GM12872 (cell line): Measurements from ENCODE around the gene MAP3K13.

Experiments used
- TF ChIP-seq, protein P1 (sequence below): IDR thresholded peaks from 3 replicates; pipeline ENCODE4 v1.5.1; 2011; ENCODE audit warnings: low read depth, mild to moderate bottlenecking, low read length, moderate library complexity; ENCODE audit not compliant: insufficient read depth

Gene MAP3K13

DNA sequence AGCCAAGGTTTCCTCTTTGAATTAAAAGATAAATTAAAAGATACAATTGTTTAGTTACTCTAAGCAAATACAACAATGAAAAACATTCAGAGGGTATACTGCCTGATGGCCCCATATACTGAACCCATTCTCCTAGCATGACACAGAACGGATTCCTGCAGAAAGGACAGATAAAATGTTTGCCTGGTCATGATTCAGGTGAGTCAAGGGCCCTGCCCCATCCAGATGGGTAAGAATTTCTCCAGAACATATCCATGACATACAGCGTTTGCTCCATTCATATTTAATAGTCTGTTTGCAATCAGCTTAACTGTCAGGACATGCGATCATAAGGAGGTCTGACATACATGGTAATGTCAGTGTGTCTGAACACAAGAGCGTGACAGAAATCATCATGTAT lies 127.3 kb downstream of the MAP3K13 start:
- TF ChIP-seq, protein P1, sequence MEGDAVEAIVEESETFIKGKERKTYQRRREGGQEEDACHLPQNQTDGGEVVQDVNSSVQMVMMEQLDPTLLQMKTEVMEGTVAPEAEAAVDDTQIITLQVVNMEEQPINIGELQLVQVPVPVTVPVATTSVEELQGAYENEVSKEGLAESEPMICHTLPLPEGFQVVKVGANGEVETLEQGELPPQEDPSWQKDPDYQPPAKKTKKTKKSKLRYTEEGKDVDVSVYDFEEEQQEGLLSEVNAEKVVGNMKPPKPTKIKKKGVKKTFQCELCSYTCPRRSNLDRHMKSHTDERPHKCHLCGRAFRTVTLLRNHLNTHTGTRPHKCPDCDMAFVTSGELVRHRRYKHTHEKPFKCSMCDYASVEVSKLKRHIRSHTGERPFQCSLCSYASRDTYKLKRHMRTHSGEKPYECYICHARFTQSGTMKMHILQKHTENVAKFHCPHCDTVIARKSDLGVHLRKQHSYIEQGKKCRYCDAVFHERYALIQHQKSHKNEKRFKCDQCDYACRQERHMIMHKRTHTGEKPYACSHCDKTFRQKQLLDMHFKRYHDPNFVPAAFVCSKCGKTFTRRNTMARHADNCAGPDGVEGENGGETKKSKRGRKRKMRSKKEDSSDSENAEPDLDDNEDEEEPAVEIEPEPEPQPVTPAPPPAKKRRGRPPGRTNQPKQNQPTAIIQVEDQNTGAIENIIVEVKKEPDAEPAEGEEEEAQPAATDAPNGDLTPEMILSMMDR: no peak

- TF ChIP-seq, protein P1: 0 out of 3 replicates have a peak, but pooled peaks have one; percentile 8
Measured at GRCh38 chr3:185498503-185499396, 135.8 kb downstream of the MAP3K13 start, which contains the start of gene TMEM41A. TMEM41A (minus strand) TSS chr3:185499035; CDS start chr3:185498961, 74 bp downstream.

DNA sequence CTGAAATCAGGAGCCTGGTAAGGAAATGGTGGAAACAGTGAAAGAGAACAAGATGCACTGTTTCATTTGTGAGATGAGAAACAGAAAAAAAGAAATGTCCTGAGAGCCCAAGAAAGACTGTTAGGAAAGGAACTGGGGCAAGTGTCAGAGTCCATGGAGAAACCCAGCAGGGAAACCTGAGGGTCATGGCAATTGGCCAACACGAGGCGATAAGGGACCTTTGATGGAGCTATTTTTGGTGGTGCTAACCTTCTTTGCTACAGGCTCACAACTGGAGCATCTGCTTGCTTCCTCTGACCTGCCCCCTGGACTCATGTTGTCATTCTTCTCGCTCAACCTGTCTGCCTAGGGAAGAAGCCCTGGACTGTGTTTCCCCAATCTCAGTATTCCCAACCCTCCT lies 140.1 kb downstream of the MAP3K13 start:
- TF ChIP-seq, protein P1: no peak

GRCh38 chr3:185503521-185503920 lies 140.6 kb downstream of the MAP3K13 start:
- TF ChIP-seq, protein P1: no peak

DNA sequence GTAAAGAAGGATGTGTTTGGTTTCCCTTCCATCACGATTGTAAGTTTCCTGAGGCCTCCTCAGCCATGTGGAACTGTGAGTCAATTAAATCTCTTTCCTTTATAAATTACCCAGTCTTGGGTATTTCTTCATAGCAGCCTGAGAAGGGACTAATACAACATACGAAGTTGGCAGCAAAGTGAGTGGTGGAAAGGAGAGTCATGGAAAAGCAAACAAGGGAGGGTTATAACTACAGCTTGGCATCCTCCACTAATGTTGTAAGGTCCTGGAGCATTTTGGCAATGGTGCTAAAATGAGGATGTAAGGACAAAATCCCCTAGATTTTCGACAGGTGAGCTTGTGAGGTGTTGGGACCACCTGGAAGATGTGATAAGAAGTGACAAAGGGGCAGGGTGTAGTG lies 141.7 kb downstream of the MAP3K13 start:
- TF ChIP-seq, protein P1: no peak

- TF ChIP-seq, protein P1: no peak
Measured at GRCh38 chr3:185507883-185508282, 144.9 kb downstream of the MAP3K13 start.

GRCh38 chr3:185508335-185508991 lies 145.5 kb downstream of the MAP3K13 start:
- TF ChIP-seq, protein P1: no peak
